ENCODE measurements around the gene RPL28.
"Not testable (repeated sequence)": the region's sequence is repeated elsewhere in the genome, so short reads cannot be mapped to it uniquely, and the experiment has no call there.

RPL28 gene

GRCh38 chr19:55392820-55393761 is 7.4 kb downstream of the RPL28 start:
- no peak for DNase-seq (ENCODE audit: low spot score)

- DNase-seq (ENCODE audit: low spot score) = no peak
These were observed 12.6 kb downstream of the RPL28 start for GRCh38 chr19:55398200-55398925.

GRCh38 chr19:55400281-55401087 is 14.8 kb downstream of the RPL28 start:
- no peak for DNase-seq (ENCODE audit: low spot score)

- DNase-seq (ENCODE audit: low spot score) = not testable (repeated sequence)
These were observed 15.7 kb downstream of the RPL28 start for GRCh38 chr19:55401390-55401789.

- no peak for DNase-seq (ENCODE audit: low spot score)
These were observed 16.8 kb downstream of the RPL28 start for GRCh38 chr19:55402509-55402908.

GRCh38 chr19:55405638-55406037 is 19.9 kb downstream of the RPL28 start:
- DNase-seq (ENCODE audit: low spot score) = no peak

GRCh38 chr19:55406091-55406825 is 20.5 kb downstream of the RPL28 start:
- DNase-seq (ENCODE audit: low spot score) = no peak

- DNase-seq (ENCODE audit: low spot score) = no peak
These were observed 21.3 kb downstream of the RPL28 start for GRCh38 chr19:55406826-55407549.

- DNase-seq (ENCODE audit: low spot score) = not testable (repeated sequence)
These were observed 21.7 kb downstream of the RPL28 start, which contains the start of gene UBE2S for GRCh38 chr19:55407550-55407799. Gene UBE2S (minus strand): TSS chr19:55407788. CDS start chr19:55407589, 199 bp downstream.

- DNase-seq (ENCODE audit: low spot score) = peak; percentile 100
These were observed 22.2 kb downstream of the RPL28 start for GRCh38 chr19:55407800-55408532.

- no peak for DNase-seq (ENCODE audit: low spot score)
These were observed 22.8 kb downstream of the RPL28 start for GRCh38 chr19:55408533-55408872.

GRCh38 chr19:55409179-55409578 is 23.4 kb downstream of the RPL28 start:
- DNase-seq (ENCODE audit: low spot score) = not testable (repeated sequence)

- no peak for DNase-seq (ENCODE audit: low spot score)
These were observed 24.4 kb downstream of the RPL28 start for GRCh38 chr19:55410168-55410567.

GRCh38 chr19:55418185-55418584 is 32.5 kb downstream of the RPL28 start:
- peak; percentile 79 for DNase-seq (ENCODE audit: low spot score)

GRCh38 chr19:55419103-55419502 is 33.4 kb downstream of the RPL28 start:
- no peak for DNase-seq (ENCODE audit: low spot score)

- no peak for DNase-seq (ENCODE audit: low spot score)
These were observed 34.0 kb downstream of the RPL28 start for GRCh38 chr19:55419624-55420236.

GRCh38 chr19:55421281-55421680 is 35.5 kb downstream of the RPL28 start:
- not testable (repeated sequence) for DNase-seq (ENCODE audit: low spot score)

GRCh38 chr19:55423225-55424005 is 37.7 kb downstream of the RPL28 start:
- DNase-seq (ENCODE audit: low spot score) = no peak

- no peak for DNase-seq (ENCODE audit: low spot score)
These were observed 38.8 kb downstream of the RPL28 start for GRCh38 chr19:55424518-55424917.

Measured in SW480 (cell line).